ENCODE data around the gene SFI1. TPM values are rescaled to one million over a fixed set of nuclear protein-coding genes. Genes with fewer than 3 reads are reported as not detected.
A peak's percentile ranks its signal among the peaks of the same experiment; 100 is the strongest.
"Not testable (repeated sequence)": the region's sequence is repeated elsewhere in the genome, so short reads cannot be mapped to it uniquely, and the experiment has no call there.

SFI1 gene
- total and polyA plus RNA-seq, 10 donors = 36.7 to 110 (median 85.2) TPM

- no peak overlapping the region for H3K27ac ChIP-seq
- peaks cover 0 to 59% (median 38%) of the 10 kb centered on the region in 6 donors for H3K36me3 ChIP-seq
- peaks cover 0 to 28% (median 11%) of the 10 kb centered on the region in 6 donors for H3K4me1 ChIP-seq
- no peak for DNase-seq
- no peaks in the 10 kb centered on the region for H3K27me3 ChIP-seq (replicated peaks in 1 of 7)
- WGBS, 5 donors = 71 to 89% (median 76%) methylated on average over 6 of the region's 6 CpGs
- intact Hi-C loops (cut with DNase I; ENCODE audit: low total_unique reads) = no loop called here
- H3K4me3 ChIP-seq = no peak overlapping the region
- H3K9me3 ChIP-seq = no peaks in the 10 kb centered on the region
- no peak for TF ChIP-seq CTCF (IDR thresholded peaks at IDR 0.05 in 8 of 11, conservative IDR thresholded peaks at IDR 0.05 in 3 of 11)
- no peak for TF ChIP-seq POLR2A (IDR thresholded peaks at IDR 0.05)
- no peak for TF ChIP-seq POLR2AphosphoS5 (IDR thresholded peaks at IDR 0.05)
Observed at GRCh38 chr22:31588970-31589675, 92.8 kb downstream of the SFI1 start.

- Histone ChIP-seq H3K4me1 (peaks cover 0 to 18% (median 6%) of the 10 kb centered on the region in 6 donors), H3K36me3 (peaks cover 0 to 53% (median 34%) of the 10 kb centered on the region in 6 donors)
- DNase-seq; H3K27me3 ChIP-seq (replicated peaks in 1 of 7); H3K27ac ChIP-seq; H3K9me3 ChIP-seq; intact Hi-C loops (cut with DNase I; ENCODE audit: low total_unique reads); H3K4me3 ChIP-seq: not testable (repeated sequence)
- WGBS, 5 donors = 75% methylated on average over 1 of the region's 2 CpGs; no CpG with 5 or more reads in 4 of the 5 donors
Observed at GRCh38 chr22:31590161-31590560, 93.8 kb downstream of the SFI1 start.

GRCh38 chr22:31595271-31595670, 98.9 kb downstream of the SFI1 start:
- intact Hi-C loops (cut with DNase I; ENCODE audit: low total_unique reads) = no loop called here
- Histone ChIP-seq H3K4me3 (no peak overlapping the region), H3K4me1 (no peaks in the 10 kb centered on the region), H3K36me3 (peaks cover 0 to 24% (median 2%) of the 10 kb centered on the region in 6 donors), H3K27me3 (replicated peaks in 1 of 7) (no peaks in the 10 kb centered on the region), H3K9me3 (no peaks in the 10 kb centered on the region), H3K27ac (no peak overlapping the region)
- 86 to 97% (median 95%) methylated on average over 2 of the region's 2 CpGs for WGBS, 5 donors
- TF ChIP-seq CTCF (IDR thresholded peaks at IDR 0.05 in 8 of 11, conservative IDR thresholded peaks at IDR 0.05 in 3 of 11) (no peak), POLR2A (IDR thresholded peaks at IDR 0.05) (no peak), POLR2AphosphoS5 (IDR thresholded peaks at IDR 0.05) (no peak)
- DNase-seq = no peak

- Histone ChIP-seq H3K4me3 (no peak overlapping the region), H3K27ac (no peak overlapping the region), H3K9me3 (no peaks in the 10 kb centered on the region), H3K27me3 (replicated peaks in 1 of 7) (no peaks in the 10 kb centered on the region), H3K36me3 (peaks cover 0 to 72% (median 34%) of the 10 kb centered on the region in 6 donors), H3K4me1 (no peaks in the 10 kb centered on the region)
- 82 to 90% (median 87%) methylated on average over 11 of the region's 11 CpGs for WGBS, 5 donors
- TF ChIP-seq POLR2AphosphoS5 (IDR thresholded peaks at IDR 0.05) (peak in 1 of 3 donors; percentile 4), CTCF (IDR thresholded peaks at IDR 0.05 in 8 of 11, conservative IDR thresholded peaks at IDR 0.05 in 3 of 11) (no peak)
- DNase-seq = no peak
- intact Hi-C loops (cut with DNase I; ENCODE audit: low total_unique reads) = no loop called here
Observed at GRCh38 chr22:31602259-31602952, 106.1 kb downstream of the SFI1 start.
